Right renal pelvis (tissue), 4 donors: ENCODE measurements around the gene SSBP4. TPM values are rescaled to one million over a fixed set of nuclear protein-coding genes. Genes with fewer than 3 reads are reported as not detected.
"Not testable (repeated sequence)": the region's sequence is repeated elsewhere in the genome, so short reads cannot be mapped to it uniquely, and the experiment has no call there.

Experiments
- DNase-seq, 4 donors: peaks; one replicate each; pipeline ENCODE4 v3.0.0-alpha.2; 2013; ENCODE audit warnings: low read depth in 4 of 4, low spot score in 3 of 4, missing footprints in 1 of 4
- polyA plus RNA-seq, 4 donors: library from polyadenylated mRNA; unstranded; fragments of 120-200 nt; gene quantifications; one replicate each; pipeline ENCODE4 v1.2.1, GENCODE V29; 2013; ENCODE audit not compliant: insufficient read length in 4 of 4

SSBP4 gene
- polyA plus RNA-seq: 100 to 1,000 TPM in 1 of 4 donors, 10 to 100 TPM in 3; 69.6 to 124 (median 75.4) TPM

- no peak for DNase-seq
These were observed at the start of gene SSBP4 for GRCh38 chr19:18419195-18419698. Gene SSBP4 (plus strand): TSS chr19:18419398. CDS start chr19:18419649, 251 bp downstream.

- no peak for DNase-seq
These were observed 45.7 kb upstream of the SSBP4 start for GRCh38 chr19:18373407-18373891.

GRCh38 chr19:18373892-18374629 lies 45.1 kb upstream of the SSBP4 start:
- DNase-seq: peak in 3 of 4 donors; percentile 75 to 81 (median 81)

- DNase-seq: no peak
These were observed 42.2 kb upstream of the SSBP4 start for GRCh38 chr19:18377026-18377425.

GRCh38 chr19:18379803-18380747 lies 39.1 kb upstream of the SSBP4 start:
- no peak for DNase-seq

GRCh38 chr19:18380843-18381242 lies 38.4 kb upstream of the SSBP4 start:
- DNase-seq: no peak

- not testable (repeated sequence) for DNase-seq
These were observed 35.6 kb upstream of the SSBP4 start for GRCh38 chr19:18383622-18384021.

- DNase-seq: no peak
These were observed 34.4 kb upstream of the SSBP4 start for GRCh38 chr19:18384775-18385174.

GRCh38 chr19:18385359-18385674 lies 33.9 kb upstream of the SSBP4 start:
- no peak for DNase-seq

- no peak for DNase-seq
These were observed 33.3 kb upstream of the SSBP4 start, which contains the start of gene GDF15 for GRCh38 chr19:18385675-18386542. Gene GDF15 (plus strand): TSS chr19:18386158. CDS start chr19:18386190, 32 bp downstream.

- no peak for DNase-seq
These were observed 32.5 kb upstream of the SSBP4 start for GRCh38 chr19:18386543-18387271.

GRCh38 chr19:18388100-18388959 lies 30.9 kb upstream of the SSBP4 start:
- peak; percentile 68 to 85 (median 75) for DNase-seq

GRCh38 chr19:18388960-18389725 lies 30.1 kb upstream of the SSBP4 start:
- no peak for DNase-seq

- DNase-seq: no peak
These were observed 29.5 kb upstream of the SSBP4 start for GRCh38 chr19:18389726-18390064.

- no peak for DNase-seq
These were observed 28.9 kb upstream of the SSBP4 start for GRCh38 chr19:18390065-18390907.

GRCh38 chr19:18391509-18392075 lies 27.6 kb upstream of the SSBP4 start:
- DNase-seq: no peak

- DNase-seq: no peak
These were observed 26.8 kb upstream of the SSBP4 start for GRCh38 chr19:18392417-18392816.
